AG09319 (cell line): ENCODE data around the gene USP6NL.
A peak's percentile ranks its signal among the peaks of the same experiment; 100 is the strongest.

Source experiments
- DNase-seq: peaks from one replicate; pipeline ENCODE4 v3.0.0-alpha.2; 2010; ENCODE audit warnings: low read depth; ENCODE audit errors: extremely low read depth
- TF ChIP-seq, protein P1 (sequence below): IDR thresholded peaks from 2 replicates; pipeline ENCODE4 v1.5.1; 2011; ENCODE audit warnings: low read depth, mild to moderate bottlenecking, inconsistent platforms, low read length, moderate library complexity

The USP6NL gene

DNA sequence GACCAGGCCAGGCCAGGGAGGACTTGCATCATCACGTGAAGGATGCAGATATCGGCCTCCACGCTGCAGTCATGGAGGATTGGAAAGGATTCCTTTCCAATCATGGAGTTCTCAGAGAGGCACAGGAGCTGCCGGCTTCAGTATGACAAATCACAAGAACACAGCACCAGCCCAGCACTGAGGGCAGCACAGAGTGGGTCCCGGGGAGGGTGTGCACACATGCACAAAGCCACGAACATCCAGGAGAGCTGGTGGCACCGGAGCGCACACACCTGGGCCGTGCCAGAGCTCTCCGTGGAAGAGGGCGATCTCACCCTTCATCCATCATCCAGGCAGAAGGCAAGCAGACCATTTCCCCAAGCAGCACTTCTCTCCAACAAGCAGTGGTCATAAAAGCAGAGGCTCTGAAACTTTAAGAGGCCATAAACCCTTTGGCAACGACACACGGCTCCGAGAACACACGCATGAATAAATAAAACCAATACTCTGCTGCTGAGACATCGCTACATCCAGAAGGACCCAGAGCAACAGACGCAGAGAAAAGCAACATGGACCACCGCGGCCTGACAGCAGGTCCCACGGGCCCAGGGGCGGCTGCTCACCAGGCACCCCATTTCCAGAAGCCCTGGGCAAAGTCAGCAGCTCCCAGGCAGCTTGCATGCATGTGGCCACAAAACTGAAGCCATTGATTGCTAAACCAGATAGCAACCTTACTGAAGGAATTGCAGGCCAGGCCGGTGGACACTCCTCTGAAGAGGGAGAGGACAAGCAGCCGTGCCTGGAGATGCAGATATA, 180.8 kb downstream of the USP6NL start:
- TF ChIP-seq, protein P1, sequence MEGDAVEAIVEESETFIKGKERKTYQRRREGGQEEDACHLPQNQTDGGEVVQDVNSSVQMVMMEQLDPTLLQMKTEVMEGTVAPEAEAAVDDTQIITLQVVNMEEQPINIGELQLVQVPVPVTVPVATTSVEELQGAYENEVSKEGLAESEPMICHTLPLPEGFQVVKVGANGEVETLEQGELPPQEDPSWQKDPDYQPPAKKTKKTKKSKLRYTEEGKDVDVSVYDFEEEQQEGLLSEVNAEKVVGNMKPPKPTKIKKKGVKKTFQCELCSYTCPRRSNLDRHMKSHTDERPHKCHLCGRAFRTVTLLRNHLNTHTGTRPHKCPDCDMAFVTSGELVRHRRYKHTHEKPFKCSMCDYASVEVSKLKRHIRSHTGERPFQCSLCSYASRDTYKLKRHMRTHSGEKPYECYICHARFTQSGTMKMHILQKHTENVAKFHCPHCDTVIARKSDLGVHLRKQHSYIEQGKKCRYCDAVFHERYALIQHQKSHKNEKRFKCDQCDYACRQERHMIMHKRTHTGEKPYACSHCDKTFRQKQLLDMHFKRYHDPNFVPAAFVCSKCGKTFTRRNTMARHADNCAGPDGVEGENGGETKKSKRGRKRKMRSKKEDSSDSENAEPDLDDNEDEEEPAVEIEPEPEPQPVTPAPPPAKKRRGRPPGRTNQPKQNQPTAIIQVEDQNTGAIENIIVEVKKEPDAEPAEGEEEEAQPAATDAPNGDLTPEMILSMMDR: no peak
- DNase-seq: no peak

DNA sequence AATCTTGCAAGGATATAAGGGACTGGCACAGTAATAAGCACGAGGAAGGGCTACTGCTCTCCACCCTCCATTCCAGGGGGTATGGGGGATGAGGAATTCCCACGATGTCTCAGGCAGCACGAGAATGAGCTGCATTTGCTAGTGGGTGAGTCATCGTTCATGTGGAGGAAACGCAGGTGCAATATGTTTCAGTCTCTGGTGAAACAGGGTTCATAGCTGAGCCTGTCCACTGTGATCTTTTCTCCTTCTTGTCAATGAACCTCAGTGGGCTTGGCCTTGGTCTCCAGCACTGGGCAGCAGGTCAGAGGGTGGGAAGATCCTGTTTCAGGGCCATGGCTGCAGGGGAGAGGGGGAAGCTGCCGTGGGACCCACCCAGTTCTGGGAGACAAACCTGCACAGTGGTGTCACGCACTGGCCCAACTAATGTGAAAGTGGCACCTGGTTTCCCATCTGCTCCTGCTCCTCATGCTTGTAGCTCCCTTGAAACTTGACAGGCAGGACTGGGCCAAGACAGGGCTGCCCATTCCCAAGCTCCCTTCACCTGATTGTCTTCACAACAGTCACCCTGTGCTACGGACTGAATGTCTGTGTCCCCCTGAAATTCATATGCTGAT, 181.9 kb downstream of the USP6NL start:
- TF ChIP-seq, protein P1: no peak
- DNase-seq: no peak

DNA sequence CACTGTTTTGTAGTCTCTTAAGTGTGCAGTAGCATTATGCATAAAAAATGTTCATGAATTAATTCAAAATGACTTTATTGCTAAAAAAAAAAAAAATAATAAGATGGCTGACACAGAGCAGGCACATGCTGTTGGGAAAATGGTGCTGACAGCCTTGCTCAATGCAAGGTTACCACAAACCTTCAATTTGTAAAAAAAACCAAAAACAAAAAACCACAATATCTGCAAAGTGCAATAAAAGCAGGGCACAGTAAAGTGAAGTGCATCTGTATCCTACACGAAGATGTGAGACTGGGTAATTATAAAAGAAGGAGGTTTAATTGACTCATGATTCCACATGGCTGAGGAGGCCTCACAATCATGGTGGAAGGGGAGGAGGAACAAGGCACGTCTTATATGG, 185.8 kb downstream of the USP6NL start:
- TF ChIP-seq, protein P1: no peak

DNA sequence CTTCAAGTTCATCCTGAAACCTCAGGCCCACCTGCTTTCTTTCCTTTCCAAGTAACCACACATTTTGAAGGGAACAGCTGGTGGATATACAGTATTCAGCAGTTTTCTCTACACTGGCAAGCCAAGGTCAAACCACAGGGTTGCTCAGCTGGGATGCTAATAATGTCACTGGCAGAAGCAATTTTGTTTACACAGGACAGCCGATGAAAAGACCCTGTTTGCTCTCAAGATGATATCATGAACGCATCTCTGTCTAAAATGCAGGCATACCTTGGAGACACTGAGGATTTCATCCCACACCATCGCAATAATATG, 186.2 kb downstream of the USP6NL start:
- TF ChIP-seq, protein P1: no peak
- no peak for DNase-seq

More for the DNA sequence above, 185.8 kb downstream of the USP6NL start:
- DNase-seq: no peak

DNA sequence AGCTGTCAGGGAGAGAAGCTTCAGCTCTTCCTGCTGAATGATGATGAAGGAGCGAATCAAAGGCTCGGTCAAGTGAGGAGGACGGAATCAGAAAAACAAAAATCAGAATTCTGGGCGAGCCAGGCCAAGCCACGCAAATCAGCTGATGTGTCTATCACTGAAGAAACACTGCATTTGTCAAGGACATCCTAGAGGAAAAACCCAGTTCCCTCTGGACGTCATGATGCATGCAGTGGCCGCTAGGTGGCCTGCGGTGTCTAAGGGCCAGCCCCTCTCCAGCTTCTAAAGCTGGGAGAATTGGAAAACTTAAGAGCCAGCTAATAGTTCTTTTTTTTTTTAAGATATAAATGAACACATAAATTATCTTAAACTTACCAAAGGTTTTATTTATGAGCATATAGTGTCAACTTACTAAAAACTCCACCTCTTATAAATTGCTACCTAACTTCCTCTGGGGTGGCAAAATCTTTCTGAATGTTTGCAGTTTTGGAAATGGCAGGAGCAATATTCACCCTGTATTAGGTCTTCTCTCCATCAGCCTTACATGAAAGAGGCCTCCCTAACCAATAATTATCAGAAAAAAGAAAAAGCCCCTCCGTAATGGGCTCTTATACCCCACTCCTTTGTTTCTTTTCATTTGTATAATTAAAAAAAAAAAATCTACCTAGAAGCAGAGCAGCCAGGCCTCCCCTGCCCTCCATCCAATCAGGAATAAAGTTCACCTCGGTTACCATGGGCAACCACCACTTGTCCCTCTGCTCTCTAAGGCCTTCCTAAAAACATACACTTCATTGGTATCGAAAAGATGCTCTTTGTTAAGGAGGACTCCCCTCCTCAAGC, 186.8 kb downstream of the USP6NL start:
- peak; percentile 19 for DNase-seq
- TF ChIP-seq, protein P1: peak; percentile 89

DNA sequence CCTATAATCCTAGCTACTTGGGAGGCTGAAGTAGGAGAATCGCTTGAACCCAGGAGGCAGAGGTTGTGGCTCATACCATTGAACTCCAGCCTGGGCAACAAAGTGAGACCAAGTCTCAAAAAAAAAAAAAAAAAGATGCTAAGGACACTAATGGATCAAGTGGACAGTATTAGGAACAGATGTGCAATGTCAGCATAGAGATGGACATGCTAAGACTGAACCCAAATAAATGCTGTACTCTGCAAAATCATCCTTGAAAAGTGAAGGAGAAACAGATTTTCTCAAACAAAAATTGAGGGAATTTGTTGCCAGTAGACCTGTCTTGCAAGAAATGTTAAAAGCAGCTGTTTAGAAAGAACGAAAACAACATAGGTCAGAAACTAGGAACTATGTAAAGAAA, 194.5 kb downstream of the USP6NL start:
- TF ChIP-seq, protein P1: no peak
- DNase-seq: no peak

DNA sequence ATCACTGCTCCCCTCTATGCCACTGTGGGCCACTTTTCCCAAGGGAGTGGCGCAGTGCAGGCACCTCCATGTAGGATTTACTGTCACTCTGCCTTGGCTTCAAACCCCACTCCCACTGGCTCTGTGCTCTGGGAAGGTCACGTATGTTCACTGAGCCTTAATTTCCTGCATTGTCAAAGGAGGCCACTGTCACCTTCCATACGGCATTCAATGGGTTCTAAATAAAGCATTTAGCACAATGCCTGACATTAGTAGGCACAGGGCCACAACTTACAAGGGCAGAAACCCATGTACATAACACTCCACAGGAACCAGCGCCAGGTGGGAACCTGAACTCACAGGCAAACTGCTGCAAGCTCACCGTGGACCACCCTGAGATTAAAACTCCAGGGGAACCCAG, 196.4 kb downstream of the USP6NL start:
- DNase-seq: no peak
- TF ChIP-seq, protein P1: no peak
